B cell (primary cell): ENCODE results near the gene P2RY6. TPM values are rescaled to one million over a fixed set of nuclear protein-coding genes. Genes with fewer than 3 reads are reported as not detected.

ENCODE experiments used
- ATAC-seq: fragments of 200-7000 bp; cut with Tn5 transposase; one replicate; pipeline ENCODE4 v1.10.0; 2021; ENCODE audit warnings: low read depth, mild to moderate bottlenecking, moderate number of reproducible peaks, moderate library complexity
- CTCF ChIA-PET: fragments of 350-600 bp; sonication (Branson Sonifier 250); formaldehyde crosslinking; loops from one replicate; lab custom pipeline; 2021; ENCODE audit warnings: antibody characterized with exemption, inconsistent platforms; lab: Charles Lee
- POLR2A ChIA-PET: fragments of 350-600 bp; sonication (Branson Sonifier 250); formaldehyde crosslinking; loops from one replicate; lab custom pipeline; 2021; ENCODE audit warnings: antibody characterized with exemption; lab: Charles Lee
- DNase-seq: peaks from one replicate; pipeline ENCODE4 v3.0.0; 2013
- H2AFZ ChIP-seq: 2 replicates; pipeline ENCODE4 v1.6.1; 2012; ENCODE audit warnings: mild to moderate bottlenecking, low read depth, low read length; ENCODE audit not compliant: insufficient read depth, poor library complexity, severe bottlenecking
- H3K27ac ChIP-seq, 2 donors: 1 replicate in 1 of 2; 2 replicates in 1 of 2; pipeline ENCODE4 v1.5.1; 2012 to 2013; ENCODE audit warnings: low read length in 2 of 2, mild to moderate bottlenecking in 2 of 2, moderate library complexity in 1 of 2
- H3K27me3 ChIP-seq, 4 experiments: fragments of 200-600 bp in 1 of 4; sonication (generic) in 1 of 4; replicated peaks in 1 of 4; 1 replicate in 2 of 4; 2 replicates in 2 of 4; pipeline versions ENCODE4 v1.6.1 to v1.7.0; 2013 to 2016; ENCODE audit warnings: low read length in 3 of 4, mild to moderate bottlenecking in 2 of 4, mixed read lengths in 1 of 4, moderate library complexity in 1 of 4; ENCODE audit not compliant: insufficient read depth in 4 of 4, control insufficient read depth in 3 of 4; ENCODE audit errors: control extremely low read depth in 1 of 4
- H3K36me3 ChIP-seq, 2 experiments: replicated peaks in 1 of 2; 1 replicate in 1 of 2; 2 replicates in 1 of 2; pipeline versions ENCODE4 v1.6.1 to v1.7.1; 2013; ENCODE audit warnings: low read length in 1 of 2; ENCODE audit not compliant: insufficient read depth in 2 of 2, control insufficient read depth in 1 of 2; ENCODE audit errors: control extremely low read depth in 1 of 2, extremely low read depth in 1 of 2
- H3K4me1 ChIP-seq, 2 donors: fragments of 200-600 bp in 1 of 2; sonication (generic) in 1 of 2; 1 replicate in 1 of 2; 2 replicates in 1 of 2; pipeline versions ENCODE4 v1.5.1 to v1.6.1; 2013 to 2017; ENCODE audit warnings: low read length in 2 of 2; ENCODE audit not compliant: control insufficient read depth in 2 of 2, insufficient read depth in 2 of 2
- H3K4me2 ChIP-seq: replicated peaks from 2 replicates; pipeline ENCODE3; 2012; ENCODE audit warnings: mild to moderate bottlenecking, low read depth, low read length; ENCODE audit not compliant: poor library complexity, severe bottlenecking
- H3K4me3 ChIP-seq, 5 experiments: fragments of 200-600 bp in 1 of 5; sonication (generic) in 1 of 5; 1 replicate in 3 of 5; 2 replicates in 2 of 5; pipeline versions ENCODE4 v1.5.1 to v1.7.0; 2011 to 2016; ENCODE audit warnings: low read length in 4 of 5, mild to moderate bottlenecking in 4 of 5, low read depth in 2 of 5, control low read depth in 1 of 5, moderate library complexity in 1 of 5; ENCODE audit not compliant: insufficient read depth in 1 of 5; ENCODE audit errors: control extremely low read depth in 1 of 5, extremely low read depth in 1 of 5
- H3K79me2 ChIP-seq: fragments of 200-600 bp; sonication (generic); one replicate; pipeline ENCODE4 v1.6.0; 2016; ENCODE audit warnings: low read length; ENCODE audit not compliant: control insufficient read depth, insufficient read depth
- H3K9ac ChIP-seq: fragments of 200-600 bp; sonication (generic); 2 replicates; pipeline ENCODE4 v1.6.1; 2017; ENCODE audit warnings: mild to moderate bottlenecking, low read length, moderate library complexity
- H3K9me3 ChIP-seq, 3 donors: one replicate each; pipeline versions ENCODE4 v1.6.1 to v1.7.1; 2013; ENCODE audit warnings: low read length in 2 of 3; ENCODE audit not compliant: control insufficient read depth in 2 of 3, insufficient read depth in 1 of 3; ENCODE audit errors: control extremely low read depth in 1 of 3
- H4K20me1 ChIP-seq: 2 replicates; pipeline ENCODE4 v1.6.0; 2012; ENCODE audit warnings: mild to moderate bottlenecking, low read length; ENCODE audit not compliant: insufficient read depth, control insufficient read depth, poor library complexity, severe bottlenecking
- H3K27ac Mint-ChIP-seq: one replicate; pipeline ENCODE4 v1.8.0; 2021; ENCODE audit warnings: mixed read lengths
- H3K27me3 Mint-ChIP-seq: one replicate; pipeline ENCODE4 v1.8.0; 2021; ENCODE audit warnings: mixed read lengths
- H3K4me1 Mint-ChIP-seq: one replicate; pipeline ENCODE4 v1.8.0; 2021; ENCODE audit warnings: mixed read lengths
- H3K4me3 Mint-ChIP-seq: one replicate; pipeline ENCODE4 v1.8.0; 2021; ENCODE audit warnings: mixed read lengths
- H3K9me3 Mint-ChIP-seq: one replicate; pipeline ENCODE4 v1.8.0; 2022; ENCODE audit warnings: mixed read lengths; ENCODE audit not compliant: insufficient read depth
- CTCF ChIP-seq: fragments of 200-600 bp; IDR thresholded peaks from one replicate; pipeline ENCODE4 v1.8.0; 2022; ENCODE audit warnings: antibody characterized with exemption, mild to moderate bottlenecking
- EZH2 ChIP-seq: IDR thresholded peaks from 2 replicates; pipeline ENCODE4 v1.6.1; 2012; ENCODE audit warnings: borderline replicate concordance, low read depth, mild to moderate bottlenecking, moderate library complexity, low read length; ENCODE audit not compliant: insufficient read depth, poor library complexity, severe bottlenecking
- WGBS: methylation state at CpG from one replicate; pipeline ENCODE4 v1.1.5; 2013; ENCODE audit warnings: missing lambda C conversion rate; ENCODE audit not compliant: insufficient coverage; 5-methylcytosine and 5-hydroxymethylcytosine counted together
- intact Hi-C: fragments of 100-400 bp; cut with micrococcal nuclease; formaldehyde crosslinking; loops from one replicate; pipeline ENCODE4 v1.10.0; 2022
- polyA plus RNA-seq: library from polyadenylated mRNA; depleted of rRNA; stranded (reverse); fragments of >200 nt; gene quantifications from 2 replicates; pipeline ENCODE4 v1.2.3, GENCODE V29; 2012
- total RNA-seq, 2 donors: library from RNA; stranded (reverse); fragments of 120-200 nt in 1 of 2; gene quantifications; 1 replicate in 1 of 2; 2 replicates in 1 of 2; pipeline versions ENCODE4 v1.2.3 to v1.2.4, GENCODE V29; 2013 to 2022

P2RY6 gene
- total and polyA plus RNA-seq, 2 donors (not counting 1 experiment from before 2014, with no cell fraction given), result 0.25 TPM; not detected in 1

GRCh38 chr11:73333640-73334383 lies 61.7 kb downstream of the P2RY6 start:
- ChIA-PET CTCF (interaction anchor here (1.4 to 6.5 kb wide), 5 partner anchors 10 to 313 kb away, joined by 3 to 157 read pairs (median 45); partner anchors contain the start of gene ARHGEF17), POLR2A (no interaction called here)
- no peaks in the 10 kb centered on the region for H3K9me3 Mint-ChIP-seq
- no peak overlapping the region for H2AFZ ChIP-seq
- TF ChIP-seq EZH2, result no peak
- TF ChIP-seq CTCF, result no peak
- no peaks in the 10 kb centered on the region for H3K27me3 Mint-ChIP-seq
- intact Hi-C loops, result no loop called here
- H3K4me1 Mint-ChIP-seq, result no peaks in the 10 kb centered on the region
- WGBS, result 92% methylated on average over 1 of the region's 4 CpGs
- H3K4me2 ChIP-seq, result no peak overlapping the region
- no peak overlapping the region for H3K27ac ChIP-seq
- no peak for DNase-seq
- H3K9me3 ChIP-seq, result no peaks in the 10 kb centered on the region
- no peaks in the 10 kb centered on the region for H4K20me1 ChIP-seq
- no peak for ATAC-seq
- H3K79me2 ChIP-seq, result no peaks in the 10 kb centered on the region
- no peak overlapping the region for H3K27ac Mint-ChIP-seq
- no peaks in the 10 kb centered on the region for H3K36me3 ChIP-seq
- no peaks in the 10 kb centered on the region for H3K4me1 ChIP-seq
- no peak overlapping the region for H3K4me3 Mint-ChIP-seq
- peaks cover 0 to 8% (median 2%) of the 10 kb centered on the region in 4 experiments for H3K27me3 ChIP-seq
- no peak overlapping the region for H3K9ac ChIP-seq
- H3K4me3 ChIP-seq, result no peak overlapping the region
